ENCODE measurements around the gene MRPS18B.

Gene MRPS18B

GRCh38 chr6:30672445-30673253 lies 55.0 kb downstream of the MRPS18B start, which contains the start of gene DHX16:
Gene DHX16 (minus strand): TSS chr6:30673006. CDS start chr6:30672841, 165 bp downstream.
- DNase-seq = peak; percentile 96 to 97 (median 97)
- ChIA-PET POLR2A (interaction anchor here (0.6 to 0.8 kb wide), 3 partner anchors 62 to 131 kb away, joined by 3 to 10 read pairs (median 3); no protein-coding TSS in a partner anchor), CTCF (interaction anchor here (1.0 to 18.0 kb wide), 13 partner anchors 9 to 130 kb away, joined by 3 to 622 read pairs (median 8); partner anchors contain the start of genes ATAT1, C6orf136, IER3 and MDC1)
- Histone ChIP-seq H3K36me3 (ENCODE audit: control insufficient read depth in 4 of 4, insufficient read depth in 4 of 4, low read length in 3 of 4) (peaks cover 10 to 47% (median 34%) of the 10 kb centered on the region in 4 experiments), H3K4me1 (ENCODE audit: control extremely low read depth in 1 of 4, control insufficient read depth in 4 of 4, insufficient read depth in 4 of 4, low read length in 3 of 4) (peaks cover 3 to 20% (median 17%) of the 10 kb centered on the region in 4 experiments), H3K9me3 (ENCODE audit: control extremely low read depth in 1 of 5, control insufficient read depth in 4 of 5, insufficient read depth in 2 of 5, low read depth in 1 of 5, low read length in 4 of 5) (no peaks in the 10 kb centered on the region), H3K4me3 (ENCODE audit: control insufficient read depth in 1 of 7, extremely low read depth in 1 of 7, insufficient read depth in 4 of 7, low read depth in 2 of 7, low read length in 6 of 7) (peak within 1 kb of the TSS; percentile 76 to 99 (median 94)), H3K27ac (ENCODE audit: insufficient read depth in 1 of 2, low read depth in 1 of 2, low read length in 2 of 2, poor library complexity in 1 of 2, severe bottlenecking in 2 of 2) (peak within 1 kb of the TSS; percentile 61 to 83), H3K27me3 (replicated peaks in 2 of 5; ENCODE audit: control insufficient read depth in 4 of 5, insufficient read depth in 5 of 5, low read length in 4 of 5) (no peaks in the 10 kb centered on the region)
- 0% methylated on average over 48 of the region's 57 CpGs for WGBS (ENCODE audit: insufficient coverage)
